Ovary (tissue), 3 donors: Measurements from ENCODE around the gene RAP2A.

Source experiments
- CTCF ChIP-seq, 3 donors: fragments of 450-650 bp in 2 of 3; fragments of 200-600 bp in 1 of 3; IDR thresholded peaks; one replicate each; pipeline versions ENCODE4 v1.5.1 to v1.8.0; 2016 to 2022; ENCODE audit warnings: antibody characterized with exemption in 3 of 3, mild to moderate bottlenecking in 1 of 3
- POLR2A ChIP-seq: fragments of 450-650 bp; IDR thresholded peaks from one replicate; pipeline ENCODE4 v1.6.1; 2017; ENCODE audit warnings: antibody characterized with exemption, mild to moderate bottlenecking, moderate library complexity
- donor health status: DM: no; HTN: no; CAD: no.

GRCh38 chr13:97460004-97460775 lies 26.2 kb downstream of the RAP2A start:
- TF ChIP-seq CTCF (IDR thresholded peaks at IDR 0.05) (no peak), POLR2A (no peak)
